Mononuclear cell (primary cell): Measurements from ENCODE around the gene LTB. TPM values are rescaled to one million over a fixed set of nuclear protein-coding genes. Genes with fewer than 3 reads are reported as not detected.
"Not testable (repeated sequence)": the region's sequence is repeated elsewhere in the genome, so short reads cannot be mapped to it uniquely, and the experiment has no call there.

Experiments used
- H3K27me3 ChIP-seq: 2 replicates; pipeline ENCODE4 v1.6.0; 2011; ENCODE audit warnings: low read length, control low read depth; ENCODE audit not compliant: insufficient read depth
- H3K4me1 ChIP-seq: 2 replicates; pipeline ENCODE4 v1.5.1; 2011; ENCODE audit warnings: mild to moderate bottlenecking, low read length, control low read depth; ENCODE audit not compliant: insufficient read depth
- H3K4me3 ChIP-seq: 2 replicates; pipeline ENCODE4 v1.5.1; 2011; ENCODE audit warnings: mild to moderate bottlenecking, low read length, moderate library complexity
- H3K9me3 ChIP-seq: 2 replicates; pipeline ENCODE4 v1.5.1; 2011; ENCODE audit warnings: low read depth, mild to moderate bottlenecking, control low read depth, low read length
- total RNA-seq: library from RNA; depleted of rRNA; stranded (reverse); fragments of >200 nt; gene quantifications from one replicate; pipeline ENCODE4 v1.2.3, GENCODE V29; 2012

The LTB gene
- total RNA-seq, 1 donor, result 191 TPM

- H3K9me3 ChIP-seq, H3K4me3 ChIP-seq, H3K27me3 ChIP-seq: not testable (repeated sequence)
- peaks cover 65% of the 10 kb centered on the region for H3K4me1 ChIP-seq
Observed at GRCh38 chr6:31551371-31551770, 30.9 kb downstream of the LTB start.

GRCh38 chr6:31548544-31548873 is 33.7 kb downstream of the LTB start:
- Histone ChIP-seq H3K27me3 (no peaks in the 10 kb centered on the region), H3K9me3 (no peaks in the 10 kb centered on the region), H3K4me3 (no peak overlapping the region), H3K4me1 (peaks cover 56% of the 10 kb centered on the region)

- H3K27me3 ChIP-seq, result no peaks in the 10 kb centered on the region
- H3K9me3 ChIP-seq, result no peaks in the 10 kb centered on the region
- H3K4me3 ChIP-seq, result peak overlapping the region; percentile 36
- H3K4me1 ChIP-seq, result peaks cover 54% of the 10 kb centered on the region
Observed at GRCh38 chr6:31547727-31548543, 34.3 kb downstream of the LTB start.

- Histone ChIP-seq H3K4me1 (peaks cover 55% of the 10 kb centered on the region), H3K4me3 (peak within 1 kb of the TSS; percentile 36), H3K9me3 (no peaks in the 10 kb centered on the region), H3K27me3 (no peaks in the 10 kb centered on the region)
Observed at GRCh38 chr6:31546958-31547726, 35.1 kb downstream of the LTB start, which contains the start of gene NFKBIL1. Gene NFKBIL1 (plus strand): TSS chr6:31547608. CDS start chr6:31547695, 87 bp downstream.

- Histone ChIP-seq H3K27me3 (no peaks in the 10 kb centered on the region), H3K4me1 (peaks cover 48% of the 10 kb centered on the region), H3K9me3 (no peaks in the 10 kb centered on the region), H3K4me3 (peak within 1 kb of the TSS; percentile 36)
Observed at GRCh38 chr6:31546339-31546957, 35.8 kb downstream of the LTB start, which contains the start of gene ATP6V1G2. Gene ATP6V1G2 (minus strand): TSS chr6:31546608. CDS start chr6:31546559, 49 bp downstream.

- Histone ChIP-seq H3K4me1 (peaks cover 45% of the 10 kb centered on the region), H3K9me3 (no peaks in the 10 kb centered on the region), H3K27me3 (no peaks in the 10 kb centered on the region), H3K4me3 (no peak overlapping the region)
Observed at GRCh38 chr6:31545291-31545690, 36.9 kb downstream of the LTB start.

GRCh38 chr6:31544676-31545075 is 37.5 kb downstream of the LTB start:
- Histone ChIP-seq H3K4me1 (peaks cover 51% of the 10 kb centered on the region), H3K9me3 (no peaks in the 10 kb centered on the region), H3K4me3 (no peak overlapping the region), H3K27me3 (no peaks in the 10 kb centered on the region)

GRCh38 chr6:31543639-31544038 is 38.6 kb downstream of the LTB start:
- Histone ChIP-seq H3K4me1 (peaks cover 59% of the 10 kb centered on the region), H3K27me3 (no peaks in the 10 kb centered on the region), H3K9me3 (no peaks in the 10 kb centered on the region), H3K4me3 (no peak overlapping the region)

GRCh38 chr6:31541658-31542521 is 40.3 kb downstream of the LTB start, which contains the start of gene DDX39B:
Gene DDX39B (minus strand): TSS chr6:31542003. CDS start chr6:31540532, 1,471 bp downstream.
- Histone ChIP-seq H3K4me1 (peaks cover 48% of the 10 kb centered on the region), H3K4me3 (peak within 1 kb of the TSS; percentile 75), H3K9me3 (no peaks in the 10 kb centered on the region), H3K27me3 (no peaks in the 10 kb centered on the region)

- no peaks in the 10 kb centered on the region for H3K27me3 ChIP-seq
Observed at GRCh38 chr6:31541059-31541657, 41.1 kb downstream of the LTB start.

GRCh38 chr6:31540640-31541039 is 41.6 kb downstream of the LTB start:
- peak overlapping the region; percentile 75 for H3K4me3 ChIP-seq
- no peaks in the 10 kb centered on the region for H3K27me3 ChIP-seq
- peaks cover 41% of the 10 kb centered on the region for H3K4me1 ChIP-seq
- H3K9me3 ChIP-seq, result no peaks in the 10 kb centered on the region

More at GRCh38 chr6:31541059-31541657, 41.1 kb downstream of the LTB start:
- Histone ChIP-seq H3K4me3 (peak overlapping the region; percentile 75), H3K9me3 (no peaks in the 10 kb centered on the region), H3K4me1 (peaks cover 41% of the 10 kb centered on the region)

GRCh38 chr6:31538805-31539400 is 43.3 kb downstream of the LTB start:
- H3K4me3 ChIP-seq, result no peak overlapping the region
- no peaks in the 10 kb centered on the region for H3K9me3 ChIP-seq
- H3K27me3 ChIP-seq, result no peaks in the 10 kb centered on the region
- peaks cover 41% of the 10 kb centered on the region for H3K4me1 ChIP-seq

GRCh38 chr6:31535538-31536324 is 46.5 kb downstream of the LTB start:
- Histone ChIP-seq H3K27me3 (no peaks in the 10 kb centered on the region), H3K4me3 (no peak overlapping the region), H3K4me1 (peaks cover 28% of the 10 kb centered on the region), H3K9me3 (no peaks in the 10 kb centered on the region)
